Measurements from ENCODE around the gene IGSF9.

The IGSF9 gene

DNA sequence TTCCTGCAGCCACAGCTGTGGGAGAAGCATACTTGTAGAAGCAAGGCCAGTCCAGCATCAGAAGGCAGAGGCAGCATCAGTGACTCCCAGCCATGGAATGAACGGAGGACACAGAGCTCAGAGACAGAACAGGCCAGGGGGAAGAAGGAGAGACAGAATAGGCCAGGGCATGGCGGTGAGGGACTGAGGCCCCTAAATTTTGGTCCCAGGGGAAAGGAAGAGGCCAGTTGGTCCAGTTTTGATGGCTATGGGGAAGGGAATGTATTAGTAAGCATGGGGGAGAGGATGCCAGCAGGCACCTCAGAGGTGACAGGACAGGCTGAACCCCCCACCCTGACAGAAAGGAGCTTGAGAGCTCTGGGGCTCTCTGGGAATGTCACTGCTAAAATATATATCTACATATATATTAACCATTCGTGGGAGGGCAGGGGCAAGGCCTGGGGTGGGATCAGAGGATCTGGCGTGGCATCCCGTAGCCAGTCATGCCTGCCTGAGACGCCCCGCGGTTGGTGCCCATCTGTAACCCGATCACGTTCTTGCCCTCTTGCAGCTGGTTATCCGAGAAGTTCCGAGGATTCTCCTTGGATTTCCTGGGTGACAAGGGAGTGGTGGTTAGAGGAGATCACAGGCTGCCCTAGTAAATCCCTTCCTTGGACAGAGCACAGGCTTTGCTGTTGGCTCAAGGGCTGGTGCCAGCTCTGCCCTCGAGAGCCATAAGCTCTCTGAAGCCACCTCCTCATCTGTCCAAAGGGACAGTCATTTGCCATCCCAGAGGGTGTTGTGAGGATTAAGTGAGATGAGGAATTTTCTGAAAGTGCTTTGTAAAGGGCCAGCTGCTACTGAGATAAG, 26.8 kb downstream of the IGSF9 start:
- no peak for DNase-seq (ENCODE audit: low read depth)
- TF ChIP-seq POLR2A (IDR thresholded peaks at IDR 0.05; ENCODE audit: extremely low read depth, insufficient read length) (no peak), MYC (IDR thresholded peaks at IDR 0.05; ENCODE audit: low read depth, low read length) (no peak)
- TF ChIP-seq, protein P1, sequence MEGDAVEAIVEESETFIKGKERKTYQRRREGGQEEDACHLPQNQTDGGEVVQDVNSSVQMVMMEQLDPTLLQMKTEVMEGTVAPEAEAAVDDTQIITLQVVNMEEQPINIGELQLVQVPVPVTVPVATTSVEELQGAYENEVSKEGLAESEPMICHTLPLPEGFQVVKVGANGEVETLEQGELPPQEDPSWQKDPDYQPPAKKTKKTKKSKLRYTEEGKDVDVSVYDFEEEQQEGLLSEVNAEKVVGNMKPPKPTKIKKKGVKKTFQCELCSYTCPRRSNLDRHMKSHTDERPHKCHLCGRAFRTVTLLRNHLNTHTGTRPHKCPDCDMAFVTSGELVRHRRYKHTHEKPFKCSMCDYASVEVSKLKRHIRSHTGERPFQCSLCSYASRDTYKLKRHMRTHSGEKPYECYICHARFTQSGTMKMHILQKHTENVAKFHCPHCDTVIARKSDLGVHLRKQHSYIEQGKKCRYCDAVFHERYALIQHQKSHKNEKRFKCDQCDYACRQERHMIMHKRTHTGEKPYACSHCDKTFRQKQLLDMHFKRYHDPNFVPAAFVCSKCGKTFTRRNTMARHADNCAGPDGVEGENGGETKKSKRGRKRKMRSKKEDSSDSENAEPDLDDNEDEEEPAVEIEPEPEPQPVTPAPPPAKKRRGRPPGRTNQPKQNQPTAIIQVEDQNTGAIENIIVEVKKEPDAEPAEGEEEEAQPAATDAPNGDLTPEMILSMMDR (IDR thresholded peaks at IDR 0.05; ENCODE audit: low read depth, low read length) = no peak
- TF ChIP-seq, protein P2, sequence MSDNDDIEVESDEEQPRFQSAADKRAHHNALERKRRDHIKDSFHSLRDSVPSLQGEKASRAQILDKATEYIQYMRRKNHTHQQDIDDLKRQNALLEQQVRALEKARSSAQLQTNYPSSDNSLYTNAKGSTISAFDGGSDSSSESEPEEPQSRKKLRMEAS (IDR thresholded peaks at IDR 0.05; ENCODE audit: low read depth, low read length) = no peak
- H3K4me3 ChIP-seq (ENCODE audit: low read depth, low read length) = no peak overlapping the region

DNA sequence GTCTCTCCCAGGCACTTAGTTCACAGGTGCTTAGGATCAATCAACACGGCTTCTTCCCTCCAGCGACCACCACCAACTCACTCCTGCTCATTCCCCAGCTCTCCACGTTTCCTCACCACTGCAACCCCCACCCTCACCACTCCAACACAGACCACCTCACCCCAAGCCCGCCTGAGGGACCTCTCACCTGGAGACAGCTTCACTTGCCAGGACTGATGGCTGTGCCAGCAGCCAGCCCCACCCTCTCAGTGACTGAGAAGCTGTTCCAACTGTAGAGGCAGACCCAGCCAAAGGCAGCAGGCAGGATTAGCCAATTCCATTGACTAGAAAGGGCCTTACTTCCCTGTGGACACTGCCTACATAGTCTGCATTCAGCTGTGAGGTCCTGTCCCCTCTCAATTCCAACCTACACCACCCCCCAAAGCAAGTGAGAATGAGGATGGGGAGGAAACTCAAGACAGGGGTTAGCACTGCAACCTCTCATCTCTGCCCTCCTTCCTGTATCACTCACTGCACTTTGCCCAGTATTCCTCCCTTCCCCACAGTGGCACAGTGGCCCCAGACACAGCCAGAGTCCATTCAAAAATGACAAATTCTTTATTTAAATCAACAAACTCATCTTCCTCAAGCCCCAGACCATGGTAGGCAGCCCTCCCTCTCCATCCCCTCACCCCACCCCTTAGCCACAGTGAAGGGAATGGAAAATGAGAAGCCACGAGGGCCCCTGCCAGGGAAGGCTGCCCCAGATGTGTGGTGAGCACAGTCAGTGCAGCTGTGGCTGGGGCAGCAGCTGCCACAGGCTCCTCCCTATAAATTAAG, 27.7 kb downstream of the IGSF9 start:
- TF ChIP-seq POLR2A (IDR thresholded peaks at IDR 0.05; ENCODE audit: extremely low read depth, insufficient read length) (no peak), MYC (IDR thresholded peaks at IDR 0.05; ENCODE audit: low read depth, low read length) (no peak)
- TF ChIP-seq, protein P2 (IDR thresholded peaks at IDR 0.05; ENCODE audit: low read depth, low read length) = no peak
- TF ChIP-seq, protein P1 (IDR thresholded peaks at IDR 0.05; ENCODE audit: low read depth, low read length) = no peak
- H3K4me3 ChIP-seq (ENCODE audit: low read depth, low read length) = no peak overlapping the region
- peak; percentile 41 for DNase-seq (ENCODE audit: low read depth)

DNA sequence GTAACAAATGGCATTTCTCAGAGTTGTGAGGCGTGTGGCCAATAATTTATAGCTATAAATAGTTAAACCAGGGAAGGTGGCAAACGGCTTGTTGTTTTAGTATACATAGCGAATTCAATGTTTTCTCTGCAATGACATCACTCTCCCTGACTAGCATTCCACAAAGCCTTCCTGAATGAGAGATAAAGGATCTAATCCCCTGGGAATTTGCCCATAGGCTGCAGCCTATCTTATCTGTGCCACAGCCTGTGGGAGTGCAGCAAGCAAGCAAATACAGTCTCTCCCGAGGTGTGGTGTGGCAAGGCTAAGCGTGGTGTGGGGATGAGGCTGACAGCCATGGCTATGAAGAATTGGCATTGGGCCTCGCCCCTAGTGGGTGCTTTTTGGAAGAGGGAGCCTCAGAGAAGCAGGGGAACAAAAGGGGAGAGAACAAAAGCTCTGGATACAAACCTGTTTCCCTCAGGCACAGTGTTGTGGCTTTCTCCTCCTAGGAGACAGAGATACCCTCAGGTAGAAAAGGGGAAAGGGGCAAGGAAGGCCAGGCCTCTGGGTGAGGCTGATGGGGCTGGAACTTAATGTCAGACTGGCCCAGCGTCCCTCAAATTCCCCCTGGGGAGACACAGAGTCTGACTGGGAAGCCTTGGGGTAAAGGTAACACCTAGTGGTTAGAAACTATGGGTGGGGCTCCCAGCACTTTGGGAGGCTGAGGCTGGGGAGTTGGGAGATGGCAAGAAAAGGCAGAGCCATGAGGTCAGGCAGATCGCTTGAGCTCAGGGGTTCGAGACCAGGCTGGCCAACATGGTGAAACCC, 29.0 kb downstream of the IGSF9 start:
- H3K4me3 ChIP-seq (ENCODE audit: low read depth, low read length) = no peak overlapping the region
- TF ChIP-seq MYC (IDR thresholded peaks at IDR 0.05; ENCODE audit: low read depth, low read length) (no peak), POLR2A (IDR thresholded peaks at IDR 0.05; ENCODE audit: extremely low read depth, insufficient read length) (no peak)
- TF ChIP-seq, protein P2 (IDR thresholded peaks at IDR 0.05; ENCODE audit: low read depth, low read length) = no peak
- TF ChIP-seq, protein P1 (IDR thresholded peaks at IDR 0.05; ENCODE audit: low read depth, low read length) = no peak
- no peak for DNase-seq (ENCODE audit: low read depth)

DNA sequence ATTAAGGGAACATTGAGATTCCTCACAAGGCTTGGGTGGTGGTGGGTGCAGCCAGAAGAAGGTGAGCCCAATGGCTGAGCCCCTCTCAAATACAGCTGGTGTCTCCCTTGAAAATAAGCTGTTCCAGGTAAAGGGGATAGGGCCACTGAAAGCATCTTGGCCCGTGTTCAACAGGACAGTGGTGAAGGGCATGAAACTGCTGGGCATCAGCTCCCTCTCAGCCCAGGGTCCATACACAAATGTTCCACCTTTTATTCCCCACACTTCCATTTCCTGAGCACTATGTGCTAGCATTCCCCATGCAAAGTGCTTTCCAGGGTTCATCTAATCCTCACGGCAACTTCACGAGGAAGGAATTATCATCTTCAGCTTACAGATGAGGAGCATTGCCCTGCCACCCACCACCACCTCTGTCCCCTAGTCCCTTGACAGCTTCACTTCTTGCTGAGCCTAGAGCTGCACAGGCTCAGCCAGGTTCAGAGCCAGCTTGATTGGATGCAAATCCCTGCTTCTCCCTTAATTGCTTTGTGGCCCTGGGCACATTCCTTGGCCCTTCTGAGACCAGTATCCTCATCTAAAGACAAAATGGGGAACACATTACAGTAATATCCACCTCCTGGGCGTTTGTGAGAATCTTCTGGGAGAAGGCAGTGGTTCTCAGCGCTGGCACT, 29.7 kb downstream of the IGSF9 start:
- TF ChIP-seq, protein P1 (IDR thresholded peaks at IDR 0.05; ENCODE audit: low read depth, low read length) = no peak
- TF ChIP-seq MYC (IDR thresholded peaks at IDR 0.05; ENCODE audit: low read depth, low read length) = no peak
- TF ChIP-seq POLR2A (IDR thresholded peaks at IDR 0.05; ENCODE audit: extremely low read depth, insufficient read length) = no peak
- TF ChIP-seq, protein P2 (IDR thresholded peaks at IDR 0.05; ENCODE audit: low read depth, low read length) = no peak
- no peak overlapping the region for H3K4me3 ChIP-seq (ENCODE audit: low read depth, low read length)
- no peak for DNase-seq (ENCODE audit: low read depth)
